Measurements from ENCODE around the gene PGGT1B.

PGGT1B gene

GRCh38 chr5:115262321-115263077 is at the start of gene PGGT1B:
PGGT1B (minus strand) TSS chr5:115262877; CDS start chr5:115262851, 26 bp downstream.
- peak; percentile 86 for DNase-seq

GRCh38 chr5:115309751-115310370 is 47.2 kb upstream of the PGGT1B start:
- DNase-seq = peak; percentile 55

GRCh38 chr5:115308815-115309214 is 46.1 kb upstream of the PGGT1B start:
- no peak for DNase-seq

- DNase-seq = no peak
These were observed 43.4 kb upstream of the PGGT1B start for GRCh38 chr5:115306011-115306536.

GRCh38 chr5:115304496-115304895 is 41.8 kb upstream of the PGGT1B start:
- DNase-seq = no peak

GRCh38 chr5:115298811-115299210 is 36.1 kb upstream of the PGGT1B start:
- peak; percentile 24 for DNase-seq

- no peak for DNase-seq
These were observed 34.4 kb upstream of the PGGT1B start for GRCh38 chr5:115297031-115297430.

GRCh38 chr5:115296124-115297022 is 33.7 kb upstream of the PGGT1B start, which contains the start of gene CCDC112:
CCDC112 (minus strand) TSS chr5:115296654; CDS start chr5:115296543, 111 bp downstream.
- DNase-seq = peak; percentile 91

GRCh38 chr5:115295777-115296123 is 33.1 kb upstream of the PGGT1B start:
- DNase-seq = no peak

- DNase-seq = no peak
These were observed 28.7 kb upstream of the PGGT1B start for GRCh38 chr5:115291397-115291796.

- DNase-seq = peak; percentile 73
These were observed 26.4 kb upstream of the PGGT1B start for GRCh38 chr5:115289104-115289503.

GRCh38 chr5:115284021-115284420 is 21.3 kb upstream of the PGGT1B start:
- DNase-seq = no peak

- no peak for DNase-seq
These were observed 19.5 kb upstream of the PGGT1B start for GRCh38 chr5:115282131-115282530.

- DNase-seq = peak; percentile 77
These were observed 11.9 kb upstream of the PGGT1B start for GRCh38 chr5:115274584-115274983.

- no peak for DNase-seq
These were observed 9.8 kb upstream of the PGGT1B start for GRCh38 chr5:115272297-115272958.

- peak; percentile 45 for DNase-seq
These were observed 8.8 kb upstream of the PGGT1B start for GRCh38 chr5:115271295-115272050.

GRCh38 chr5:115267617-115268016 is 4.9 kb upstream of the PGGT1B start:
- DNase-seq = no peak

- DNase-seq = no peak
These were observed 2.5 kb upstream of the PGGT1B start for GRCh38 chr5:115265220-115265619.

GRCh38 chr5:115264786-115265185 is 2.1 kb upstream of the PGGT1B start:
- DNase-seq = no peak

- DNase-seq = no peak
These were observed 352 bp upstream of the PGGT1B start for GRCh38 chr5:115263078-115263380.

- DNase-seq = peak; percentile 44
These were observed 711 bp downstream of the PGGT1B start for GRCh38 chr5:115262011-115262320.

- no peak for DNase-seq
These were observed 2.4 kb downstream of the PGGT1B start for GRCh38 chr5:115260248-115260647.

All from RPMI8226 (cell line).